ENCODE results near the gene EN2.

The EN2 gene

DNA sequence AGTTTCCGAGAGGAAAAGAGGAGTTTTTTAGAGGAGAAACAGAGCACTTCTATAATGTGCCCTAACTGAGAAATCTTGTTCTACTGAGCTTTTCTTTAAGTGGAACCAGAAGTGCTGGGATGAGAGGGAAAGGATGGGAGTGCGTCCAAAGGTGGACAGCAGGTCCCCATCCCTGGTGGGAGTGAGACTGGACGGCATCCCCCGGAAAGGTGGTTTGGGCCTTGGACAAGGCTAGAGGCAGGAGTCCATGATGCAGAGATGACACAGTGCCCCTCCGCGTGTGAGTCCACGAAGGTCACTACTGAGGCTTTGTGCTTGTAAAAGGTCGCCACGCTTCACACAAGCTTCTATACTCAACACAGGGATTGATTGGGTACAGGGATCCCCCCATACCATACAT is 6.1 kb upstream of the EN2 start:
- DNase-seq = no peak

DNA sequence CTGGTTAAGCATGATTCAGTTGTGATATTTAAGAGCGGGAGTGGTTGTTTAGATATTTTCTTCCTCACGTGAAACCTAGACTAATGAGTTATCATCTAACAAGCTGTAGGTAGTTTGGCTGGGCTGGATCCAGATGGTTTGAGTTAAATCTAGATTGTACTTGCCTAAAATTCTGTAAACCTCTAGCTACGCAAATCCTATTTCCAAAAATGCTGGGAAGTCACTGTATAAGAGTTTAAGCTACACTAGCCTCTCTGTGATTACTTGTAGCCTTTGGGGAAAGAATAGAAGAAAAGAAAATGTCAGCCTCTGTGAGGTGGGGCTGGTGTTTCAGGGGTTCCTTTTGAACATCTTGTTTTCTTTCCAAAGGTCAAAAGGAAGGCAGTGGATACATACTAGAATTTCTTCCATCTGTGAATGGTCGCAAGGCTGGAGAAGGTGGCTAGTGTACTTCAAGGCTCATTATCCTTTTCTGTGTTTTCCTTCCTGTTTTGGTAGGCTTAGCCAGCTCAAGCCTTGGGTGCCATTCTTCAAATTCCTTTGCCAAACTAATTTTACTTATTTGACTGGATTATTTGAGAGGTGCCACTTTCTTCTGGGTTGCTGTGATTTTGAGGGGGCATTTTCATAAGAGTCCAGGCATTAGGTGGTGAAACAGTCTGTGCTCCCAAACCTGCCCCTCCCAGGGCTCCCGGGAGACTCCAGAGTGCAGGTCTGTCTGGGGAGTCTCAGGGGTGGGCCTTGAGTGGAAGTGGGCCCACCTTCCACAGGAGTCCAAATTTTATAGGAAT is 5.2 kb upstream of the EN2 start:
- no peak for DNase-seq

DNA sequence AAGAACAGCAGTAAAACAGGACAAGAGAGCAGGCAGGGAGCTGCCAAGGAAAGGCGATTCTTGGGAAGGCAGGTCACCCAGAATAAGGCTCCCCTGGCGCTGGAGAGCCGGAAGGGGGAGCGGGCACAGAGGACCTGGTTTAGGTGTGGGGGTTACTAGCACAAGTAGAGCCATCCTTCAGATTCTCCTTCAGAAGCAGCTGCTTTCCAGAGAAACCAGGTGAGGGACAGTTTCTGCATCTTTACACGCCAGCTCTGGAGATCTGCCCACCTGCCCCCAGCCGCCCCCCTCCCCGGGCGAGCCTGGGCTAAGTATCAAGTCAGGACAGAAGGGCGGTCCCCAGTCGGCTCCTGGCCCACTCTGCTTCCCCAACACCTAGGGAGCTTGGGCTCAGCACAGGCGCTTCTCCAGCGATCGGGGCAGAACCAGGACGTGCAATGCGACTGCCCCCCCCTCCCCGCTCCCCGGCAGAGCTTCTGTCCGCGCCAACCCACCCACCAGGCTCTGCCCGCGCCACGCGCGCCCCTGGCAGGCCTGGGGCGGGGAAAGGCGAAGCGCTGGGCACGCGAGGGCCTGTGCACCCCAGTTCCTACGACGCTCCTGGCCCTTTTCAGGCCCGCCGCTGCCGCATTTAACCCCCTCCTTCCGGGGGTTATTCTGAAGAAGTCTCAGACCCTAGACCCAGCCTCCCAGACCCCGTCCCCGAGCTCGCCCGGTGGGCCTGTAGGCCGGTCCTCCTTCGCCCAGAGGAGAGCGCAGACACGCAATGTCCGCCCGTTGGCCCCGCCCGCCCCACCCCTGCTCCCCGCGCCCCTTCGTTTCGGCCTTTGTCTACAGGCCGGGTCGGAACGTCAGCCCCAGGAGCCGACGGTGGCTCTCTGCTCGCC is 4.4 kb upstream of the EN2 start:
- DNase-seq = no peak

DNA sequence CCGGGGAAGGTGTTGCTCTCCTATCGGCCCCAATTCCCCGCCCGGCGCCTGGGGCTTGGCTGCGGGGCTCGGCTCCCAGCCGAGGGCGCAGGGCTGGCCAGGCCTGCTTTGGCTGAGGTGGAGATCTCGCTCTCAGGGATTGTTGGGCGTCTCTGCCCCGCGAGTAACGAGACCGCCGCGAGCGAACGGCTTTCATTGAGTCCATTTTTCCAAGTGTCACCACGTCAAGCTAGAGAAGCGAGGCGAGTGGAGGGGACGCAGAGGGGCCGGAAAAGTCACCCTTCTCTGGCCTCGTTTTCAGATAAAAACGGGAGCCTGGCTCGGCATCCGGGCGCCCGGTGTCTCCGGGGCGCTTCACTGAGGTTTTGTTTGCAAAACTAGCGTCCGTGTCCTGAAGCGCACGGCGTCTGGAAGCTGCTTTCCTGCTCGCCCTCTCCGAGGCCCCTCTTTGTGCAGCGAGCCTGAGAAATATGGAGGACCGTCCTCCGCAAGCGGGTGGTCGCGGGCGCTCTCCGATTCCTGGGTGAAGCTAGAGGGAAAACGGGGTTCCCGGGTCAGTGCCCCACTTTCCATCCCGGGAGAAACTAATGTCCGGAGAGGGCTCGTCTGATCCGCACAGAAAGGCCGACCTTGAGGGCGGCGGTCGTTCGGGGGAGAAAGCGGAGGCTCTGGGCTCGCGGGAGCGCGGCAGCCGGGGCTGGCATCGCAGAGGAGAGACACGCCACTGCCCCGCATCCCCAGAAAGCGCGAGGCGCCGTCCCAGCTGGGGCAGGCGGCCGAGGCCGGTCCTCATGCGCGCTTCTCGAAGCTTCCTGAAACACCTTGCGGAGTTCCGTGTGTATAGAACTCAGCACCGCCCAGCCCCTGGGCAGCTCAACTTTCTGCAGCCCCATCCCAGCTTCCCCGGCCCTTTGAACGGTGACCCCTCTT is 3.5 kb upstream of the EN2 start:
- DNase-seq = no peak

DNA sequence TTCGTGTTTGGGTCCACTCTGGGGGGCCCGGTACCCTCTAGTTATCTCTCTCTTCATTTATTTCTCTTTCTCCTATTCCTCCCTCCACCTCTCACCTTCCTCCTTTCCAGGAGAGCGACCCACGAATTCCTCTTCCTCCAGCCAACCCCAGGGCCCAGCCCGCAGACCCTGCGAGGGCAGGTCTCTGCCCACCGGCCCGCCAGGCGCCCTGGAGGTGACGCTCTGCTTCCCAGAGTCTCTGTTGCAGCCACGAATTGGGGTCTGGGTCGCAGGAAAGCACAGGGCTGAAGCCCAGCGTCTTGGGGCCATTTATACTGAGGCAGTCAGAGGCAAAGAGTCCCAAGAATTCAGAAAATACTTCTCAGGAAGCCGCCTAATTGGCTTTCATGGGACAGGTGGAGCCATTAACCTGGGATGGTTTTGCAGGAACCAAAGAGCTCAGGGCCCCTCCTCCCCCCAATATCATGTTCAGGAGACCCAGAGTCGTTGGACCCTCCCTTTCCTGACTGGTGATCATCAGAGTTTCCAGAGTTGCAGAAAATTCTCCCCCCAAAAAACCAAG is 2.7 kb upstream of the EN2 start:
- no peak for DNase-seq

DNA sequence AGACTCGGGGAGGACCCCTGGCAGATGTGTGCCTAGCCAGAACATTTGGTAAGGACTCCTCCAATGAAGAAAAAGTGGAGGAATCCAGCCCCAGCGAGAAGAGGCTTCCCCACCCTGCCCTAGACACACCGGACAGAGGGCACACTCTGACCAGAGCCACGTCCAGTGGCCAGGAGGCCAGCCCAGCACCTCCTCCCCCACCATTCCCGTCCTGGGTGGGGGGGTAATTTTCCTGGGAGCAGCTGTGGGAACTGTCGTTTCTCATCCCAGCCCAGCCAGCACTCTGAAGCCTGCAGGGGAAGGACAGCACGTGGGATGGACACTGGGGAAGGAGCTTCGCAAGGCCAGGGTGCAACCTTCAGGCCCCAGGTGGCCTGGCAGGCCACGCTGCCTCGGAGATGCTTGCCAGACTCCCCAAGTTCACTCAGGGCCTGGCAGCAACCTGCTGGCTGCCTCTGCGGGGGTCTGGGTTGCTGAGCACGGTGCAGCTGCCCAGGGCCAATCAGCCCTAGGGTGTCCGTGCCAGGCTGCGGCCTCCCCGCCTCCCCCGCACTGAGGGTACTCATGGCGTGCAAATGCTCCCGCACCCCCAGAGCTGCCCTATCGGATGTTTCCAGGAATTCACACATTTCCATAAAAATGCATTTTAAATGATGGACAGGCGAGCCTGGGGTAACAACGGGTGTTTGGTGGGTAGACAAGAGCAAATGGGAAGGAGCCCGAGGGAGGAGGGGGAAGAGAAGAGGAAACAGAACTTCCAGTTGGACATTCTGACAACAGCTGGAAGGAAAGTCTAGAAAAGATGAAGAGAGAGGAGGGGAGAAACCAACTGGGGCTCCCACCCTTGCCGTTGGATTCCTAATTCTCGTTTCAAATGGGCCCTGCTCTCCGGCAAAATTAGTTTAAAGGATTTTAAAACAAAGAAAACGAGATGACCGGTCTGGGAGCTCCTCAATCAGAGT is 1.9 kb upstream of the EN2 start:
- no peak for DNase-seq

DNA sequence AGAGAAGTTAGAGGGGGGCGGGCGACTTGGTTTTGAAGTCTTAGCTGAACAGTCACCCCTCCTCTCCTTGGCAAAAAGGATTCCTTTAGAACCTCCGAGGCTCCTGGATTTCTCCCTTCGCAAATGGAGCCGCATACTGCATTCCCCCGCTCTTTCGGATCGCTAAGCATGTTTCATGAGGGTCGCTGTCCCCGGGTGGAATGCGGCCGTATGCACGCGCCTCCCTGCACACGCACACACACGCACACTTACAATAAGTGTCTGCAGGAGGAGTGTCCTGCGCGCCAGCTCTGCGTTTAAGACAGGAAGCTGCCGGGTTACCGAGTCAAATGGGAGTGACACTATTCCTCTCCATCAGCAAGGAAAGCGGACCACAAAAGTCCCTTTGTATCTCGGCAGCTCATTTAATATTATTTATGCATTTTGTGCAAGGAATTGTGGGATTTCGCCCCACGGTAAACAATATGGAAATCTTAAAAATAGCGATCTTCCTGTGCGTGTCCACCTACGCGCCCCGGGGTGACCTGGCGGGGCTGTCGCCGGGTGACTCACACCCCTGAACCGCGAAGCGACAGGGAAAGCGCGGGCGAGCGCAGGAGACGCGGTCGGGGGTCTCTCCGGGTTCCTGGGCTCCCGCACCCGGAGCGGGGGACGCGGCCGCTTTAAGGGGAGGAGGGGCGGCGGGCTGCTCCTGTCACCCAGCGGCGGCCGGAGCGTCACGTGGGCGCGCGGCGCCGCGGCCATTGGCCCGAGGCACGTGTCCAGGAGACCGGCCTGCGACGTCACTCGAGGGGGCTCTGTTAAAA is 988 bp upstream of the EN2 start:
- peak; percentile 32 for DNase-seq

DNA sequence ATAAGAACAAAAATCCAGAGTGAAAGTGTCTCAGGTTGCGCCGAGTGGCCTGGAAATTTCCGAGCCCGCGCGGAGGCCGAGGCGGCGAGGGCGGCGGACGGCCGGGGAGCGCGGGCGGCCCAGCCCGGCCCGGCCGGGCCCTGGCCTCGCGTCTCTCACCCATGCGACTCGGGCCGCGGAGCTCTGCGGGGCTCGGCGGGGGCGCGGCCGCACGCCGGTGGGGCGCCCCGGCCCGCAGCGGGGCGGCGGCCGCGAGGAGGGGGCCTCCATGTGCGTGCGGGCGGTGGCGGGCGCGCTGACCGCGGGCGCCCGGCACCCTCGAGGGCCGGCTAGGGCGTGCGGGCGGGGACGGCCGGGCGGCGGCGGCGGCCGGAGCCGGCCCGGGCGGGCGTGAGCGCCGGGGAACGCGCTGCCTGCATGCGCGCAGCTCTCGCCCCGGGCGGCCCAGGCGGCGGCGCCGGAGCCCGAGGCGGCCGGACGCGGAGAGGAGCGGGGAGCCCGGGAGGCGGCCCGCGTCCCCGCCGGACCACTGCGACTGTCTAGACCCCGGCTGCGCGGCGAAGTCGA is 302 bp upstream of the EN2 start:
- no peak for DNase-seq

DNA sequence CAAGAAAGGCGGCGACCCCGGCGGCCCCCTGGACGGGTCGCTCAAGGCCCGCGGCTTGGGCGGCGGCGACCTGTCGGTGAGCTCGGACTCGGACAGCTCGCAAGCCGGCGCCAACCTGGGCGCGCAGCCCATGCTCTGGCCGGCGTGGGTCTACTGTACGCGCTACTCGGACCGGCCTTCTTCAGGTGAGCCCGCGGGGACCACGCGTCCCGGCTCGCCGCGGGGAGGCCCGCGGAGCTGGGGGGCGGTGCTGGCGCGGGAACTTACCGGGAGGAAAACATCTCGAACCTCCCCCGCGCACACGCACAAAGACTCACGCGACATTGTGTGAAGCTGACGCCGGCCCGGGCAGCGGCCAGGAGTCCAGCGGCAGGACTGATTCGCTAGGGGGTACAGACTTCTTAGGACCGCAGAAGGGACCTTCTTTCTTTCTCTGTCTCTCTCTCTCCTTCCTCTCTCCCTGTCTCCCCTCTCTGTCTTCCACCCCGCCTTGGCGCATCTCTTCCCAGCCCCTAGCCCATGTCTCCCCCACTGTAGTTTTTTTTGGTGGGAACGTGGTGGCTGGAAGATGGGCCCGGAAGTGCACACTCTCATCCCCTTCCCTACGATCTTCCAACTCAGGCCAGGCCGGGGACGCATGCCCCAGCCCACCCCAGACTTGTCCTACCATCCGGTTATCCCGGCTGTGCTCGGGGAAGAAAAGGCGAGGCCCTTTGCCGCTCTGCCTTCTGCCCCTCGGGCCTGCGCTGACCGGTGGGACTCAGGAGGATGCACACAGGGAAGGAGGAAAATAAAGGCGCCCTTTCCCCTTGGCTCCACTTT is 1.2 kb downstream of the EN2 start:
- DNase-seq = no peak

DNA sequence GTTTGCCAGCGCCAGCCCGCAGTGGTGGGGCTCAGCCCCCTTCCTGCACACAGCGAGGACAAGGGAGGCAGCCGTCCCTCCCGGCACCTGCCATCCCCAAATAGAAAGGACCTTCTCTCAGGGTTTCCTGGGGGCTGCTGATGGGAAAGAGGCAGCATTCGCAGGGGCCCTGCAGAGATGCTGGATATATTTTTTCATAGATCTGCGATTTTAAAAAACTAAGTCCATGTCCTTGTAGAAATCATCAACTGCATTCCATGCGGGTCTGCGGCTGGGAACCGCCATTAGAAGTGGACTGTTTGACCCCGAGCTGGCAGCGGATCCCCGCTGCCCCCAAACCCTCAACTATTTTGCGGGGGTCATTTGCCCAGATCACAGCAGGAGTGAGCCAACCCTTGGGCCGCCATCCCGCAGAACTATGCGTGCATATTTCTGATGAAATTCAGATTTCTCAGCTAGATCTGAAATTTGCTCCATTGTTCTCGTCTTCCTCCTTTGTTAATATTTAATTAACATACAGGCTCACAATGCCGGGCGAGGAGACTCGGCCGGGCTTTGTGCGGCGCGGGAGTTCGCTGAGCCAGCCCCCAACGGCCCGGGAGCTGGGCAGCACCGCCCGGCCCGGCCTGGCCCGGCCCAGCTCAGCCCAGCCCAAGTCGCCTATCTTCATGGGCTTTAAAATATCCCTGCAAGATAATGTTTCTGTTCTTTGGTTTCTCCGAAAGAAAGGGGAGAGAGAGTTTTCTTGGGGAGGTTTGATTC is 2.0 kb downstream of the EN2 start:
- DNase-seq = no peak

DNA sequence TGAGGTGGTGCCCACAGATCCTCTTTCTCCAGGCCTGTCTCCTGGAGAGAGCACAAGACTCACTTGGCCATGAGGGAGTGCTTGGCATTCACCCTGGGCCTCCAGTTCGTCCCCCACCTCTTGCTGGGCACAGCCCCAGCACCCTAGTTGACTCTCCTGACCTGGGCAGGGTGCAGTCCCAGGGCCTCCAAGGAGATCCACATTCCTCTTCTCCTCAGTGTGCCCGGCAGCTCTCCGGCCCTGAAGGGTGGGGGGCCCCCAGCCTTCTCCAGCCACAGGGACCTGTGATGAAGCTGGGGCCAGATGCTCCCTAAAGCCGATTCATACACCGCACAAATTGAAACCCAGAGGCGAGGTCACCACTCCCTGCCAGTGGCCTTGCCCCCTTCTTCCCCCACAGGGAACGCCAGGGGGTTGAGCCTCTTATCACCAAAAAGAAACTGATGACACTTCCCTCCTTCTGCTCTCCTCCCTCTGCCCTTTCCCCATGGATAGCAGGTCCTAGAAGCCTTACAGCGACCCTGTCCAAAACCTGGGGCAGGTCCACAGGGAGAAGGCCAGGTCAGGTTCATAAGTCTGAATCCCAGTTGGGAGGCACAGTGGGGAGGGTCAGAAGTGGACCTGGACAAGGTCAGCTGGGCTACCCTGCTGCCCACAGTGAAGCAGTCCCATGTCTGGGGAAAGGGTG is 3.1 kb downstream of the EN2 start:
- no peak for DNase-seq

DNA sequence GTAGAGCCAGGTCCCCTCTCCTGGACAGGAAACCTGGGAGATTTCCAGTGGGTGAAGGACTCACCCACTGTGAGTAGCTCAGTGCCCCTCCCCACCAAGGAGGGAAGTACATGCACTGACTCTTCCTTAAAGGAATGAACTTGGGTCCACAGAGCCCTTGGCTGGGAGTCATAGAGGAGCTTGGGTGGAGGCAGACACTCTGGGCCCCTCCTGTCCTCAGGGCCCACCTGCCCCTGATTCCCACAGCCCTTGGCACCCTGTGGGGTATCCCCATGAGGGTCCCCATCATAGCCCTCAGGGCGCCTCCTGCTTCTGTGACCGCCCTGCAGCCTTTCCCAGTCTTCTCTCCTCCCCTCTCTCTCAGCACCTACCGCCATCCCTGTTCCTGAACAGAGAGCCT is 3.7 kb downstream of the EN2 start:
- DNase-seq = no peak

DNA sequence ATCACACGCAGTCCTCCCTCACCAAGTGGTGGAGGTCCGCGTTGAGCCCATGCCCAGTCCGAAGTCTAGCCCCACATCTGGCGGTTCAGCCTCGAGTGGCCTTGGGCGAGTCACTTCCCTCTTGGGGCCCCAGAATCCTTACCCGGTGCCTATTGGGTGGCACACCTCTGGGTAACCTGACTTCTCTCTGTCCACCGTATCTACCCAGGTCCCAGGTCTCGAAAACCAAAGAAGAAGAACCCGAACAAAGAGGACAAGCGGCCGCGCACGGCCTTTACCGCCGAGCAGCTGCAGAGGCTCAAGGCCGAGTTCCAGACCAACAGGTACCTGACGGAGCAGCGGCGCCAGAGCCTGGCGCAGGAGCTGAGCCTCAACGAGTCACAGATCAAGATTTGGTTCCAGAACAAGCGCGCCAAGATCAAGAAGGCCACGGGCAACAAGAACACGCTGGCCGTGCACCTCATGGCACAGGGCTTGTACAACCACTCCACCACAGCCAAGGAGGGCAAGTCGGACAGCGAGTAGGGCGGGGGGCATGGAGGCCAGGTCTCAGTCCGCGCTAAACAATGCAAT is 4.3 kb downstream of the EN2 start:
- no peak for DNase-seq

DNA sequence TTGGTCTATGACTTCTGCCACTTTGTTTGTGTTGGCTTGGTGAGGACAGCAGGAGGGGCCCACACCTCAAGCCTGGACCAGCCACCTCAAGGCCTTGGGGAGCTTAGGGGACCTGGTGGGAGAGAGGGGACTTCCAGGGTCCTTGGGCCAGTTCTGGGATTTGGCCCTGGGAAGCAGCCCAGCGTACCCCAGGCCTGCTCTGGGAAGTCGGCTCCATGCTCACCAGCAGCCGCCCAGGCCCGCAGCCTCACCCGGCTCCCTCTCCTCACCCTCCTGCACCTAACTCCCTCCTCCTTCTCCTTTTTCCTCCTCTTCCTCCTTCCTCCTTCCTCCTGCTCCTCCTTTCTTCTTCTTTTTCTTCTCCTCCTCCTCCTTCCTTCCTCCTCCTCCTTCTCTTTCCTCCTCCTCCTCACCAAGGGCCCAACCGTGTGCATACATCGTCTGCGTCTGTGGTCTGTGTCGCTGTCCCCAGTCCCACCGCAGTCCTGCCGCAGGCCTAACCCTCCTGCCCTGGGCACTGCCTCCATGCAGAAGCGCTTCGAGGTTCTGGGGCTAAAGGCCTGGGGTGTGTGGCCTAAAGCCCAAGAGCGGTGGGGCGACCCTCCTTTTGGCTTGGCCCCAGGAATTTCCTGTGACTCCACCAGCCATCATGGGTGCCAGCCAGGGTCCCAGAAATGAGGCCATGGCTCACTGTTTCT is 5.3 kb downstream of the EN2 start:
- no peak for DNase-seq

DNA sequence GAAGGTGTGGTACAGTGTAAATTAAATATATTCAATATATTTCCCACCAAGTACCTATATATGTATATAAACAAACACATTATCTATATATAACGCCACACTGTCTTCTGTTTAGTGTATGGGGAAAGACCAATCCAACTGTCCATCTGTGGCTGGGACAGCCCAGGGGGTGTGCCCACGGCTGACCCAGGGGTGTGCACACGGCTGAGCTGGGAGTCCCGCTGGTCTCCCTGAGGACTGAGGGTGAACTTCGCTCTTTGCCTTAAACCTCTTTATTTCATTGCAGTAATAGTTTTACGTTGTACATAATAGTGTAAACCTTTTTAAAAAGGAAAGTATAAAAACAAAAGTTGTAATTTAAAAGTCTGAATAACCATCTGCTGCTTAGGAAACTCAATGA is 6.3 kb downstream of the EN2 start:
- DNase-seq = no peak

DNA sequence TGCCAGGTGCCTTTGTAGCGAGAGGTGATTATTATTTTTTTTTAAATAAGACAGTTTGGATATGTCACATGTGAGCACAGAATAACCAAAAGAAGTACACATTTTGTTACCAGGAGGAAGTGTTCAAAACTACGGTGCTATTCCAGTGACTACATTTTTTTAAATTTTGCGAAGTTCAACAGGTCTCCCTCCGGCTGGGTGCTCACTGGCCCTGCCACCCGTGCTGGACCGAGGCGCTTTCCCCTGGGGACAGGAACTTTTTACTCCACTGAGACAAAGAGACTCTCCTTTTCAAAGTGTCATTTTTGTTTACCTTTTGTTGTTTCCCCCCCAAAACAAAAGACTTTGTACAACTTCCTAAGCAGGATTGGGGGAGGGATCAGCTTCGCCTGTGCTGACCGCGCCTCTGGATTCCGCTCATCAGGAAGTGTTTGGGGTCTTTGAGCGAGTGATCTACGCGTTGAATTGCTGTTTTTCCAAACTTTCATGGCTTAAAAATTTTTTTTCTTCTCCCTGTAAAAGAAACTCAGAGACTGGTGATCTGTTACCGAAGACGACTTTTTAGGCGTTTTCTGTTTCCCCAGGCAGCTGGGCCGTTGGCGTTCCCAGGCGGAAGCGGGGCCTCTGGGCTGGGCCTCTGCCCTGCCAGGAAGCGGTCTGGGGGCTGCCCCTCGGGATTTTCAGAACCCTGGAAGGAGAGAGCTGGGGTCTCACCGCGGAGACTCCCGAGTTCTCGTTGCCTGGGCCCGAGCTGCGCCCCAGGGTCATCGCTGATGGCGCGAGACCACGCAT is 7.2 kb downstream of the EN2 start:
- no peak for DNase-seq
